Suppressor macrophage treated with lipopolysaccharide for 1 hour (primary cell): ENCODE measurements around the gene DCAF15.

ENCODE experiments used
- DNase-seq, 3 donors: peaks; one replicate each; pipeline ENCODE4 v3.0.0-alpha.2; 2020 to 2022

Gene DCAF15

GRCh38 chr19:13995878-13996765, 43.8 kb downstream of the DCAF15 start:
- DNase-seq = no peak

DNA sequence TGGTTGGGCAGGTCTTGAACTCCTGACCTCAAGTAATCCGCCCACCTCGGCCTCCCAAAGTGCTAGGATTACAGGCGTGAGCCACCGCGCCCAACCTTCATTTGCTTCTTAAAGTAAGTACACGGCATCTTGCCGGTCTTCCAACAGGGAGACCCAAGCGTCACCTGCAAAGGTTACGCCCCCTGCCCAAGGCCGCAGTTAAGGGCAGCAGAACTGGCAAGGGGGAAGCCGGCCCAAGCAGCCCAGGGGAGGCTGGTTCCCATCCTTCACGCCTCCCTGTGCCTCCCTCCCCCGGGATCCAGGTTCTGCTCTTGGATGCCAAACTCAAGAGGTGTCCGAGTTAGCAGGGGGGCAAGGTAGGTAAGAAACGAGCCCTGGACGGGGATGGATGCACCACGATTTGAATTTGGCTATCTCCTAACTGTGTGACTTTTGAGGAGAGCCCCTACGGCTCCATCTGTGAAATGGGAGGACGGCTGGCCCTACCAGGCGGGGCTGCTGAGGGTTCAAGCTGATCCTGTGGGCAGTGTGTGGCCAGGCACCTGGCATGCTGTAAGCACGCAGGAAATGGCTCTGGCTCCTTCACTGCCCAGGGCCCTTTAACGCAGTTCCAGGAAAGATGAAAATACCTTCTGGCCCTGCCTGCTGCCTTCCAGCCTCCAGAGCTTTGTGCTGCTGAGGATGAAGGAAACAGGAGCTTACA, 44.8 kb downstream of the DCAF15 start:
- DNase-seq = no peak

GRCh38 chr19:13997631-13997962, 45.3 kb downstream of the DCAF15 start:
- DNase-seq = no peak

GRCh38 chr19:13998426-13998825, 46.1 kb downstream of the DCAF15 start:
- DNase-seq = no peak

DNA sequence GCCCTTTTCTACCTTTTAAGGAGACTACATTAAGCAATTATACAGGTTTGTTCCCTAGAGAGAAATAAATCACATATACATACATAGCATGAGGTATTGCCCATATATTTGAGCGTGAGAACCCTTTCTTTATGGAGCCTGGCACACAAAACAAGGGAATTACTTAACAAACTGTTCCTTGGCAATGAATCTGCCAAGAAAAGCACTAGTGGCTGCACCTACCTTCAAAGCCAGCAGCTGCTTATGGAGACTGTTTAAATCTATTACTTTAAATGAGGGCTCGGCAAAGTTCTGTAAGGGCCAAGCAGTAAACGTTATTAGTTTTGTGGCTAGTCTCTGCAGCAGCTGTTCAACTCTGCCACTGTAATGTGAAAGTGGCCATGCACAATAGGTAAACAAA, 46.8 kb downstream of the DCAF15 start:
- DNase-seq = no peak

DNA sequence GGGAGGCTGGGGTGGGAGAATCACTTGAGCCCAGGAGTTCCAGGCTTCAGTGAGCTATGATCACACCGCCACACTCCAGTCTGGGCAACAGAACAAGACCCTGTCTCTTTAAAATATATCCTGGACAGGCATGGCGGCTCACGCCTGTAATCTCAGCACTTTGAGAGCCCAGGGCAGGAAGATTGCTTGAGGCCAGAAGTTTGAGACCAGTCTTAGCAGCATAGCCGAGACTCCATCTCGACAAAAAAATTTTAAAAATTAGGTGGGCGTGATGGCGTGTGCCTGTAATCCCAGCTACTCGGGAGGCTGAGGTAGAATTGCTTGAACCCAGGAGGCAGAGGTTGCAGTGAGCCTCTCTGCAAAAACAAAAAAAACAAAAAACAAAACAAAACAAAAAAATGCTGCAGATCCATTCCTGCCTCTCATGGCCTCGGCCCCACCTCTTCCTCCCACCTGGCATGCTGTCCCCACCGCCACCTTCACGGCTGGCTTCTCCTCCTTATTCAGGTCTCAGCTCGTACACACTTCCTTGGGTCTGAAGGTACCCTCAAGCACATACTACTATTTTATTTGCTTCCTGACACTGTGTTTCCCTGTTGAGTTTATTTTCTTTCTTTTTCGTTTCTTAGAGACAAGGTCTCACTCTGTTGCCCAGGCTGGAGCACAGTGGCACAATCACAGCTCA, 48.5 kb downstream of the DCAF15 start:
- DNase-seq = no peak

GRCh38 chr19:14002571-14003250, 50.4 kb downstream of the DCAF15 start:
- DNase-seq = no peak

DNA sequence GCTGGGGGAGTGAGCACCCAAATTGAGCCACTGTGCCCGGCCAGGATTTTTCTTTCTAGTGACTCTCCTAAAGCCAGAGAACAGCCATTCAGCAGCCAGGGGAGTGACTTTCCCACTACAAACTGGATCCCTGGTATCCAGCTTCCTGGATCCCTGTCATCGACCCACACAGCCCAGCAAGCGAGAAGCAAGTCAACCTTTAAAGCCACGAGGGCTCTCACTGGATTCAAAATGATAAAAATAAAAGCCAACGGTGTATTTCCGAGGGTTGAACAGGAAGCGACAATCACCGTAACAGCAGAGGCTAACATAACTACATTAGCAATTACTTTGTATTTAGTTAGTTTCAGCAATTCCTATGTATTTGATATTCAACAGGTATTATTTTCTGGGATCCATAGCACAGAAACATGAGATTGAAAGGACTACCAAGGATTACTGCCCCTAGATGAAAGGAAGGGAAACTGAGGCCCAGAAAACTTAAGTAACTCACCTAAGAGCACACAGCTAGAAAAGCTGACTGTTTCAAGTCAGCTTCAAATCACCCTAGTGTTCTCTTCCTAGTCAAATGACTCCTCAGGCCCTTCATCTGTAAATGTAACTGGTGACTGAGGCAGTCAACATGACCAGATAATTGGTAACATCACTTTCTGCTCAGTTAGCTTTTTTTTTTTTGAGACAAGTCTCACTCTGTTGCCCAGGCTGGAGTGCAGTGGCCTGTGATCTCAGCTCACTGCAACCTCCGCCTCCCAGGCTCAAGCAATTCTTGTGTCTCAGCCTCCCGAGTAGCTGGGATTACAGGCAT, 51.1 kb downstream of the DCAF15 start:
- DNase-seq = peak; percentile 20 to 46 (median 31)

- peak; percentile 87 to 89 (median 88) for DNase-seq
Measured at GRCh38 chr19:14004619-14005348, 52.5 kb downstream of the DCAF15 start.

DNA sequence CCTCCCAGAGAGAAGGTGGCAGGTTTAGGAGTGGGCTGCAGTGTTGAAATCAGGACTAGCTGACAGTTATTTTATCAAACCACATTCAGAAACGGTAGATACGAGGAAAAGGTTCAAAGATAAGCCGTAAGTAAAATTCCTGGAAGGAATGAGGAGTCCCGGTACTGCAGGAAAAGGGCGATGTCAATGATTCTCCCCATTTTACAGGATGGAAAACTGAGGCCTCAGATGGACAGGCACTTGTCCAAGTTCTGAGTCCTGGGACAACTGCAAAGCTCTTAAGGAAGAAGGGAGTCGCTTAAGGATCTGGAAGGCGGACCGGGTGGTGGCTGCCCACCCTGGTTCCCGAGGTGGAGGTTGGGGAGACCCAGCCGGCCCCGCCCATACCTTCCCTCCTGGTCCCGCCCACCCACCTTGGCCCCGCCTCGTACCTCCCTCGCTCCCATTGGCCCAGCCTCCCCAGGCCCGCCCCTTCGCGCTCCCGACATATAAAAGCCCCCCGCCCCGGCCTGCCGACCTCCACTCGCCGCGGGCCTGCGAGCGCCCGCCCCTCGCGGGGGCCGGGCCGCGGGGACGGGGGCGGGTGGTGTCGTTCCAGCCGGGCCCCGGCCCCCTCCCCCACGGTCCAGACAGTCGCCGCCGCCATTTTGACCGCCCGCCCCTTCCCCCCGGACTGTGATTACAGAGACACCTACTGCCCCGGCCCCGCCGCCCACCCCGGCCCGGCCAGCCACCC, 53.2 kb downstream of the DCAF15 start:
- peak; percentile 89 to 96 (median 95) for DNase-seq

GRCh38 chr19:14006085-14006765, 53.9 kb downstream of the DCAF15 start, which contains the start of gene RFX1:
RFX1 (minus strand) TSS chr19:14006320; CDS start chr19:13993843, 12,477 bp downstream.
- DNase-seq = peak; percentile 100

DNA sequence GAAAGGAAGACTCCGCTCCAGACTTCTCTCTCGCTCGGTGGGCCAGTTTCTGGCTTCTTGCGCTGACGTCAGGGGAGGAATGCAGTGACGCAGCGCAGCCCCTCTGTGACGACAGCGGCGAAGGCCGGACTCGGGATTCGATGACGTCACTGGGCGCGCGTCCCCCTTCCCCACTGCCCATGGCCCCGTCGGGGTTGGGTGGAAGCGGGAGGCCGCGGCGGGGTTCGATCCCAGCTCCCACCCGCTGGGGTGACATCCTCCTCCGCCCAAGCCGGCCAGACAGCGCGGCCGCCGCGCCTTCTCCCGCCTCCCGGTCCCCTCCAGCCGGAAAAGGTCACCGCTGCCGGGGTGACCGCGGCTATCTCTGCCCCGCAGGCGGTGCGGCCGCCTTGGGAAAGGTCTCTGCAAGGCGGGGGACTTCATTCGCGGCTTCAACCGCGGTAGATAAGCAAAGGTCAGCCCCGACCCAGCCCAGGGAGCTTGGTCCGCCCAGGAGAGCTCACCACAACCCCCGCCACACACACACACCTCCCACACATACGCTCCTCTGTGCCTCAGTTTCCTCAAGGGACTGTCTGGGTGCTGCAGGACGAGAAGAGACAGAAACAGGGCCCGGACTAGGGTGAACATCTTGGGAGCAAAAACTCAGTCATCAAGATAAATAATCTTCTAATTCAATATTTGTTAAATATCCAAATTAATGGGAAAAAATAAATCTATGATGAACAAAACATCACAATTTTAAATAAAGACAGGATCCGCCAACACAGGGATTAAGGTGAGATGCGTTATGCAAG, 54.7 kb downstream of the DCAF15 start:
- no peak for DNase-seq
